IMR-90 (cell line): ENCODE measurements around the gene CHAC1. TPM values are rescaled to one million over a fixed set of nuclear protein-coding genes. Genes with fewer than 3 reads are reported as not detected.
"Not testable (repeated sequence)": the region's sequence is repeated elsewhere in the genome, so short reads cannot be mapped to it uniquely, and the experiment has no call there.

Experiments used
- ATAC-seq: fragments of 200-7000 bp; cut with Tn5 transposase; 2 replicates; pipeline ENCODE4 v1.9.1; 2020; ENCODE audit warnings: low read depth, mild to moderate bottlenecking, moderate library complexity
- BruUV-seq: library from RNA; stranded (reverse); fragments of 400-500 nt; replicated peaks from 2 replicates; lab custom pipeline; 2021; lab: Mats Ljungman, UMichigan
- CTCF ChIA-PET: fragments of 300-600 bp; formaldehyde crosslinking; extraction: SDS; loops from one replicate; lab custom pipeline; 2021; ENCODE audit warnings: antibody characterized with exemption; lab: Yijun Ruan, JAX
- POLR2A ChIA-PET: fragments of 300-600 bp; sonication (Branson Sonifier 250); formaldehyde crosslinking; loops from one replicate; lab custom pipeline; 2022; ENCODE audit warnings: antibody characterized with exemption; ENCODE audit not compliant: unreplicated experiment; lab: Charles Lee
- DNase-seq: peaks from one replicate; pipeline ENCODE4 v3.0.0; 2013
- H2AFZ ChIP-seq: replicated peaks from 2 replicates; pipeline ENCODE3; 2013; ENCODE audit warnings: low read length, mild to moderate bottlenecking; ENCODE audit not compliant: poor library complexity
- H2AK5ac ChIP-seq: 2 replicates; pipeline ENCODE4 v1.6.1; 2013; ENCODE audit warnings: low read depth, low read length, inconsistent platforms
- H2AK9ac ChIP-seq: replicated peaks from 2 replicates; pipeline ENCODE3; 2013; ENCODE audit warnings: mild to moderate bottlenecking, low read depth, low read length, moderate library complexity; ENCODE audit not compliant: poor library complexity
- H2BK120ac ChIP-seq: 2 replicates; pipeline ENCODE4 v1.6.1; 2013; ENCODE audit warnings: low read depth, low read length, inconsistent platforms
- H2BK15ac ChIP-seq: 3 replicates; pipeline ENCODE4 v1.6.1; 2013; ENCODE audit warnings: low read depth, low read length, inconsistent platforms
- H2BK20ac ChIP-seq: 2 replicates; pipeline ENCODE4 v1.6.1; 2013; ENCODE audit warnings: low read depth, mild to moderate bottlenecking, inconsistent platforms, low read length, moderate library complexity
- H2BK5ac ChIP-seq: 2 replicates; pipeline ENCODE4 v1.6.1; 2013; ENCODE audit warnings: mild to moderate bottlenecking, low read depth, low read length, inconsistent platforms; ENCODE audit not compliant: poor library complexity, severe bottlenecking
- H3K14ac ChIP-seq: replicated peaks from 2 replicates; pipeline ENCODE4 v1.6.1; 2013; ENCODE audit warnings: low read depth, low read length, inconsistent platforms
- H3K18ac ChIP-seq: 2 replicates; pipeline ENCODE4 v1.6.1; 2013; ENCODE audit warnings: low read depth, low read length, control low read depth
- H3K23ac ChIP-seq: 2 replicates; pipeline ENCODE4 v1.6.1; 2013; ENCODE audit warnings: low read depth, low read length, inconsistent platforms
- H3K27ac ChIP-seq: 2 replicates; pipeline ENCODE4 v1.5.1; 2013; ENCODE audit warnings: mild to moderate bottlenecking, control low read depth, low read length; ENCODE audit not compliant: insufficient read depth
- H3K27me3 ChIP-seq: 2 replicates; pipeline ENCODE4 v1.6.1; 2013; ENCODE audit warnings: low read length; ENCODE audit not compliant: control insufficient read depth, insufficient read depth
- H3K36me3 ChIP-seq: 2 replicates; pipeline ENCODE4 v1.6.1; 2013; ENCODE audit warnings: low read length, mixed read lengths; ENCODE audit not compliant: control insufficient read depth, insufficient read depth
- H3K4ac ChIP-seq: 2 replicates; pipeline ENCODE4 v1.6.1; 2013; ENCODE audit warnings: low read depth, low read length, inconsistent platforms
- H3K4me1 ChIP-seq: 2 replicates; pipeline ENCODE4 v1.6.1; 2013; ENCODE audit warnings: low read length, mixed read lengths; ENCODE audit not compliant: control insufficient read depth, insufficient read depth
- H3K4me2 ChIP-seq: 2 replicates; pipeline ENCODE4 v1.6.1; 2013; ENCODE audit warnings: low read depth, mild to moderate bottlenecking, control low read depth, low read length, moderate library complexity
- H3K4me3 ChIP-seq: 2 replicates; pipeline ENCODE4 v1.5.1; 2013; ENCODE audit warnings: low read depth, mild to moderate bottlenecking, control low read depth, low read length, moderate library complexity; ENCODE audit not compliant: insufficient read depth
- H3K56ac ChIP-seq: 2 replicates; pipeline ENCODE4 v1.6.1; 2013; ENCODE audit warnings: low read length, inconsistent platforms; ENCODE audit not compliant: insufficient read depth; ENCODE audit errors: extremely low read depth
- H3K79me1 ChIP-seq, 2 experiments: 2 replicates each; pipeline ENCODE4 v1.6.1; 2013; ENCODE audit warnings: low read length in 2 of 2, inconsistent platforms in 1 of 2, low read depth in 1 of 2
- H3K9ac ChIP-seq: 2 replicates; pipeline ENCODE4 v1.6.1; 2013; ENCODE audit warnings: low read depth, low read length, control low read depth
- H3K9me1 ChIP-seq: 2 replicates; pipeline ENCODE4 v1.6.1; 2013; ENCODE audit warnings: low read length, inconsistent platforms; ENCODE audit not compliant: insufficient read depth
- H3K9me3 ChIP-seq: 2 replicates; pipeline ENCODE4 v1.6.1; 2013; ENCODE audit warnings: low read length; ENCODE audit not compliant: control insufficient read depth, insufficient read depth
- H4K20me1 ChIP-seq: 2 replicates; pipeline ENCODE4 v1.6.1; 2013; ENCODE audit warnings: low read length, inconsistent platforms; ENCODE audit not compliant: insufficient read depth
- H4K5ac ChIP-seq: 2 replicates; pipeline ENCODE4 v1.6.1; 2013; ENCODE audit warnings: mild to moderate bottlenecking, low read depth, low read length, control low read depth
- H4K8ac ChIP-seq, 2 experiments: 2 replicates each; pipeline ENCODE4 v1.6.1; 2013; ENCODE audit warnings: low read depth in 2 of 2, low read length in 2 of 2, control low read depth in 1 of 2, inconsistent platforms in 1 of 2
- H4K91ac ChIP-seq: 2 replicates; pipeline ENCODE4 v1.6.1; 2013; ENCODE audit warnings: low read depth, low read length, inconsistent platforms; ENCODE audit not compliant: insufficient read depth
- BHLHE40 ChIP-seq: fragments of 150-350 bp; IDR thresholded peaks from 2 replicates; pipeline ENCODE4 v1.6.1; 2016; ENCODE audit warnings: mild to moderate bottlenecking, low read depth, low read length
- CHD1 ChIP-seq: IDR thresholded peaks from 2 replicates; pipeline ENCODE4 v1.6.1; 2012; ENCODE audit warnings: low read depth, low read length, improper control_type of control experiment
- ELK1 ChIP-seq: fragments of 150-350 bp; IDR thresholded peaks from 2 replicates; pipeline ENCODE4 v1.6.1; 2016; ENCODE audit warnings: low read depth, mild to moderate bottlenecking, low read length, moderate library complexity, borderline replicate concordance
- RAD21 ChIP-seq: IDR thresholded peaks from 2 replicates; pipeline ENCODE4 v1.6.1; 2012; ENCODE audit warnings: low read length, improper control_type of control experiment
- WGBS, 2 experiments: methylation state at CpG; one replicate each; pipeline versions ENCODE4 v1.1.5 to v1.1.7; 2013; ENCODE audit warnings: missing lambda C conversion rate in 2 of 2; ENCODE audit not compliant: insufficient read length in 1 of 2; ENCODE audit errors: extremely low coverage in 2 of 2; 5-methylcytosine and 5-hydroxymethylcytosine counted together
- dilution Hi-C: fragments of 300-500 bp; cut with HindIII; formaldehyde crosslinking; loops from one replicate; pipeline ENCODE4 v1.14.3; 2018; ENCODE audit warnings: low sequenced_read_pairs; ENCODE audit not compliant: unreplicated experiment
- in situ Hi-C: fragments of 300-500 bp; cut with MboI; formaldehyde crosslinking; loops from 3 replicates; pipeline ENCODE4 v1.14.3; 2019; ENCODE audit warnings: low sequenced_read_pairs, inconsistent platforms, mixed read lengths
- intact Hi-C: fragments of 100-400 bp; cut with micrococcal nuclease; formaldehyde crosslinking; loops from 2 replicates; pipeline ENCODE4 v1.10.0; 2022
- polyA plus RNA-seq, 3 experiments: library from polyadenylated mRNA; depleted of rRNA; stranded (reverse); fragments of >200 nt; gene quantifications; 2 replicates each; pipeline ENCODE4 v1.2.3, GENCODE V29; 2012; ENCODE audit warnings: low replicate concordance in 1 of 3
- total RNA-seq: library from RNA; depleted of rRNA; stranded (reverse); fragments of >200 nt; gene quantifications from 2 replicates; pipeline ENCODE4 v1.2.3, GENCODE V29; 2012

Gene CHAC1
- total and polyA plus RNA-seq, 2 of the 4 experiments (the other 2 are of a cell fraction): 51.3 to 77.8 TPM

GRCh38 chr15:40960925-40961324, 7.7 kb downstream of the CHAC1 start:
- in situ Hi-C loops: no loop called here
- Histone ChIP-seq H3K14ac (no peak overlapping the region), H2AK5ac (no peak overlapping the region; the same call in 1 of the 2 replicates), H3K4ac (no peak overlapping the region; the same call in 1 of the 2 replicates), H3K4me2 (no peak overlapping the region), H4K91ac (peak overlapping the region; percentile 39; the same call in 1 of the 2 replicates), H2BK20ac (no peak overlapping the region), H3K23ac (no peak overlapping the region), H3K9me1 (peaks cover 20% of the 10 kb centered on the region), H2AK9ac (no peak overlapping the region), H4K8ac (no peak overlapping the region), H3K56ac (no peak overlapping the region), H2BK5ac (no peak overlapping the region), H3K36me3 (peaks cover 15% of the 10 kb centered on the region), H3K79me1 (peaks cover 5 to 25% of the 10 kb centered on the region in 2 experiments; a peak in 3 of 4 replicates), H4K20me1 (peaks cover 30% of the 10 kb centered on the region), H3K4me3 (no peak overlapping the region), H3K9ac (no peak overlapping the region), H4K5ac (no peak overlapping the region), H2BK120ac (no peak overlapping the region), H3K27me3 (no peaks in the 10 kb centered on the region), H3K4me1 (peaks cover 16% of the 10 kb centered on the region), H3K18ac (no peak overlapping the region), H3K9me3 (no peaks in the 10 kb centered on the region), H2AFZ (peak overlapping the region; percentile 40), H3K27ac (no peak overlapping the region), H2BK15ac (no peak overlapping the region)
- no peak for ATAC-seq
- intact Hi-C loops: no loop called here
- dilution Hi-C loops: no loop called here
- BruUV-seq: no TSS peak
- TF ChIP-seq BHLHE40 (no peak), RAD21 (no peak), ELK1 (no peak), CHD1 (no peak)
- DNase-seq: no peak
- ChIA-PET CTCF (no interaction called here), POLR2A (no interaction called here)
- WGBS, 2 experiments: 88% methylated on average over 6 of the region's 11 CpGs; no CpG with 5 or more reads in 1 of the 2 experiments

DNA sequence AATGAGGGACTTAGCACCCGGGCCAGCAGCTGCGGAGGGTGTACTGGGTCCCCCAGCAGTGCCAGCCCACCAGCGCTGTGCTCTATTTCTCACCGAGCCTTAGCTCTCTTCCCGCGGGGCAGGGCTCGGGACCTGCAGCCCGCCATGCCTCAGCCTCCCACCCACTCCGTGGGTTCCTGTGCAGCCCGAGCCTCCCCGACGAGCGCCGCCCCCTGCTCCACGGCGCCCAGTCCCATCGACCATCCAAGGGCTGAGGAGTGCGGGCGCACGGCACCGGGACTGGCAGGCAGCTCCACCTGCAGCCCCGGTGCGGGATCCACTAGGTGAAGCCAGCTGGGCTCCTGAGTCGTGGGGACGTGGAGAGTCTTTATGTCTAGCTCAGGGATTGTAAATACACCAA, 8.5 kb downstream of the CHAC1 start:
- POLR2A ChIA-PET: interaction anchor here (0.6 kb wide), 1 partner anchor 31 kb away, joined by 3 read pairs; no protein-coding TSS in a partner anchor
- not testable (repeated sequence) for DNase-seq
- 94% methylated on average over 7 of the region's 25 CpGs; no CpG with 5 or more reads in 1 of the 2 experiments for WGBS, 2 experiments

More for the DNA sequence above, 8.5 kb downstream of the CHAC1 start:
- H3K27ac ChIP-seq, H3K18ac ChIP-seq, H2BK20ac ChIP-seq, ATAC-seq, H2BK120ac ChIP-seq, H4K8ac ChIP-seq, H3K4ac ChIP-seq, H4K91ac ChIP-seq, H3K4me3 ChIP-seq, dilution Hi-C loops, in situ Hi-C loops, intact Hi-C loops, H3K27me3 ChIP-seq, H2BK5ac ChIP-seq, H3K4me2 ChIP-seq, H3K9ac ChIP-seq, H2AK9ac ChIP-seq, H3K23ac ChIP-seq, H3K36me3 ChIP-seq, H3K56ac ChIP-seq, H2AK5ac ChIP-seq, H2AFZ ChIP-seq, H2BK15ac ChIP-seq, CTCF ChIA-PET, H3K9me3 ChIP-seq, H4K5ac ChIP-seq, BruUV-seq, H3K14ac ChIP-seq: not testable (repeated sequence)
- H4K20me1 ChIP-seq: peaks cover 22% of the 10 kb centered on the region
- H3K79me1 ChIP-seq: peaks cover 4 to 17% of the 10 kb centered on the region in 2 experiments; a peak in 3 of 4 replicates
- peaks cover 13% of the 10 kb centered on the region for H3K4me1 ChIP-seq
- H3K9me1 ChIP-seq: peaks cover 12% of the 10 kb centered on the region
